ENCODE results near the gene CCDC201. TPM values are rescaled to one million over a fixed set of nuclear protein-coding genes. Genes with fewer than 3 reads are reported as not detected.
A peak's percentile ranks its signal among the peaks of the same experiment; 100 is the strongest.

Gene CCDC201
- polyA plus RNA-seq, 1 of the 3 experiments (the other 2 are of a cell fraction): not detected

DNA sequence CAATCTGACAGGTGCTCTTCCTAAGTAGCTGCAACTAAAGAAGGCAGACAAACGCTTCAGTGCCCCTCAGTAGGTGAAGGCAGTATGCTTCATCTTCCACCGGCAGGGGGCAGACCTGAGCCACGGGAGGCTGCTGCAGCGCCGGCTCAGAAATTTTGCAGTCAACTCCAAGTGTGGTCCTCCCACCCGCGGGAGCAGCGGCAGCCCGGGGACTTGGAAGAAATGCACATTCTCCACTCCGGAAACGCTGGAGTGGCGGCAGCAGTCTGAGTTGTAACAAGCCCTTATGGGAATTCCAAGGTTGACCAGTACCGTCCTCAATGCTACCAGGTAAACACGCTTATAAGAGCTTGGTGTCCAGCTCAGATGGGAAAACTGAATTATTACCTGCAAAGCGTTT, 44.8 kb upstream of the CCDC201 start:
- peak; percentile 87 for DNase-seq
- Histone ChIP-seq H3K4me3 (ENCODE audit: low read depth in 2 of 2, low read length in 1 of 2) (peak overlapping the region; percentile 25 to 72), H3K9me3 (no peaks in the 10 kb centered on the region), H2AFZ (ENCODE audit: low read depth) (peak overlapping the region; percentile 3; the same call in 1 of the 2 replicates), H3K79me2 (ENCODE audit: insufficient read depth) (peaks cover 28% of the 10 kb centered on the region), H3K27ac (ENCODE audit: low read depth in 2 of 2, low read length in 1 of 2) (no peak overlapping the region), H3K36me3 (replicated peaks in 1 of 2; ENCODE audit: control insufficient read depth in 1 of 2, insufficient read depth in 2 of 2, low read length in 1 of 2) (peaks cover 9 to 50% of the 10 kb centered on the region in 2 experiments), H3K4me2 (peak overlapping the region; percentile 84), H3K4me1 (ENCODE audit: control insufficient read depth in 1 of 2, insufficient read depth in 2 of 2, low read depth in 1 of 2, low read length in 1 of 2) (peaks cover 8 to 28% of the 10 kb centered on the region in 2 experiments), H3F3A (replicated peaks; ENCODE audit: insufficient read depth) (peaks cover 24% of the 10 kb centered on the region), H3K9me2 (no peaks in the 10 kb centered on the region), H3K9ac (no peak overlapping the region), H3K27me3 (ENCODE audit: insufficient read depth) (no peaks in the 10 kb centered on the region), H4K20me1 (ENCODE audit: insufficient read depth) (peaks cover 32% of the 10 kb centered on the region)
- ChIA-PET POLR2A (no interaction called here), CTCF (interaction anchor here (0.6 to 10.7 kb wide), 77 partner anchors 9 to 1342 kb away, joined by 3 to 291 read pairs (median 4); partner anchors contain the start of gene IGFBP1)
- 12% methylated on average over 15 of the region's 15 CpGs for WGBS (ENCODE audit: low lambda C conversion rate)
- no peak for TF ChIP-seq MEF2A (IDR thresholded peaks at IDR 0.05; ENCODE audit: borderline replicate concordance, low read depth)
- no peak for TF ChIP-seq NFIC (IDR thresholded peaks at IDR 0.05; ENCODE audit: borderline replicate concordance)
- TF ChIP-seq GABPA (IDR thresholded peaks at IDR 0.05; ENCODE audit: low read depth): no peak
- TF ChIP-seq TAF1 (IDR thresholded peaks at IDR 0.05; ENCODE audit: borderline replicate concordance, low read depth, low read length): no peak
- TF ChIP-seq FOXJ3 (CRISPR knock-in tag; IDR thresholded peaks at IDR 0.05): no peak
- TF ChIP-seq RCOR1 (IDR thresholded peaks at IDR 0.05; ENCODE audit: low read length): no peak
- TF ChIP-seq, protein P1, sequence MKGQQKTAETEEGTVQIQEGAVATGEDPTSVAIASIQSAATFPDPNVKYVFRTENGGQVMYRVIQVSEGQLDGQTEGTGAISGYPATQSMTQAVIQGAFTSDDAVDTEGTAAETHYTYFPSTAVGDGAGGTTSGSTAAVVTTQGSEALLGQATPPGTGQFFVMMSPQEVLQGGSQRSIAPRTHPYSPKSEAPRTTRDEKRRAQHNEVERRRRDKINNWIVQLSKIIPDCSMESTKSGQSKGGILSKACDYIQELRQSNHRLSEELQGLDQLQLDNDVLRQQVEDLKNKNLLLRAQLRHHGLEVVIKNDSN (IDR thresholded peaks at IDR 0.05; ENCODE audit: borderline replicate concordance, low read depth): no peak
- no peak for TF ChIP-seq EP300 (IDR thresholded peaks at IDR 0.05; ENCODE audit: borderline replicate concordance in 1 of 2, low read depth in 1 of 2, low read length in 1 of 2)
- TF ChIP-seq TCF12 (IDR thresholded peaks at IDR 0.05): no peak
- TF ChIP-seq, protein P2, sequence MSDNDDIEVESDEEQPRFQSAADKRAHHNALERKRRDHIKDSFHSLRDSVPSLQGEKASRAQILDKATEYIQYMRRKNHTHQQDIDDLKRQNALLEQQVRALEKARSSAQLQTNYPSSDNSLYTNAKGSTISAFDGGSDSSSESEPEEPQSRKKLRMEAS (IDR thresholded peaks at IDR 0.05; ENCODE audit: low read depth): peak; percentile 42; the same call in 1 of the 2 replicates
- TF ChIP-seq CTCF (IDR thresholded peaks at IDR 0.05): peak; percentile 100
- peak; percentile 94 for TF ChIP-seq SMC3 (IDR thresholded peaks at IDR 0.05; ENCODE audit: low read depth, low read length)
- TF ChIP-seq NRF1 (IDR thresholded peaks at IDR 0.05; ENCODE audit: low read depth, low read length): no peak
- TF ChIP-seq RAD21 (IDR thresholded peaks at IDR 0.05; ENCODE audit: low read length): peak; percentile 86
- no peak for TF ChIP-seq REST (IDR thresholded peaks at IDR 0.05; ENCODE audit: low read depth, low read length)
- no peak for TF ChIP-seq FOXM1 (IDR thresholded peaks at IDR 0.05; ENCODE audit: low read depth)
